Measurements from ENCODE around the gene DAB1.

Gene DAB1

DNA sequence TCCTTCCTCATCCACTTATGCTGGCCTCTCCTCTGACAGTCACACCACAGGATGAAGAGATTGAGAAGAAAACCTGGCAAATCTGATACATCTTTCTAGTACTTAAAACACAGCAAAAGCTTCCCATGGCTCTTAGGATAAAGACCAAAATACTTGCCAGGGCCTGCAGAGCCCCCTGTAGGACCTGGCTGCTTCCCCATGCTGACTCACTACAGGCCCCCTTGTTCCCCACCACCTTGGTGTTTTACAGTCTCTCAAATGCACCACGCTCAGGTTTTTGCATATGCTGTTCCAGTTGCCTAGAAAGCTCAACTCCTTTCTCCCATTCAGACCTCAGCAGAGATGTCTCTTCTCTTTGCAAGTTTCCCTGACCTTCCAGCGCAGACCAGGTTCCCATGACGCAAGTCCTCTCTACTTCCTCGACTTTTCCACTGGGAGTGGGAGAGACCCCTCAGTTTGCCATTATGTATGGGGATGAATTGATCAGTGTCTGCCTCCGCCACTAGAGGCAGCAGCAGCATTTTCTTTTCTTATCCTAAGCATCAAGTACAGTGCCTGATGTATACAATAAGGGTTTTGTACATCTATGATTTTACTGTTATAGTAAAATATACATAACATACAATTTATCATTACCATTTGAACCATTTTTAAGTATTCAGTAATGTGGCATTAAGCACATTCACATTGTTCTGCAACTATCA lies 344.3 kb downstream of the DAB1 start:
- TF ChIP-seq FOXA1 (IDR thresholded peaks at IDR 0.05): no peak
- no peak for TF ChIP-seq TARDBP (IDR thresholded peaks at IDR 0.05)
- TF ChIP-seq FOXM1 (IDR thresholded peaks at IDR 0.05; ENCODE audit: borderline replicate concordance): no peak
- ChIA-PET POLR2A (no interaction called here), CTCF (interaction anchor here (0.6 kb wide), 1 partner anchor 238 kb away, joined by 3 read pairs; no protein-coding TSS in a partner anchor)
- peak; percentile 43 for DNase-seq (ENCODE audit: extremely low spot score)

DNA sequence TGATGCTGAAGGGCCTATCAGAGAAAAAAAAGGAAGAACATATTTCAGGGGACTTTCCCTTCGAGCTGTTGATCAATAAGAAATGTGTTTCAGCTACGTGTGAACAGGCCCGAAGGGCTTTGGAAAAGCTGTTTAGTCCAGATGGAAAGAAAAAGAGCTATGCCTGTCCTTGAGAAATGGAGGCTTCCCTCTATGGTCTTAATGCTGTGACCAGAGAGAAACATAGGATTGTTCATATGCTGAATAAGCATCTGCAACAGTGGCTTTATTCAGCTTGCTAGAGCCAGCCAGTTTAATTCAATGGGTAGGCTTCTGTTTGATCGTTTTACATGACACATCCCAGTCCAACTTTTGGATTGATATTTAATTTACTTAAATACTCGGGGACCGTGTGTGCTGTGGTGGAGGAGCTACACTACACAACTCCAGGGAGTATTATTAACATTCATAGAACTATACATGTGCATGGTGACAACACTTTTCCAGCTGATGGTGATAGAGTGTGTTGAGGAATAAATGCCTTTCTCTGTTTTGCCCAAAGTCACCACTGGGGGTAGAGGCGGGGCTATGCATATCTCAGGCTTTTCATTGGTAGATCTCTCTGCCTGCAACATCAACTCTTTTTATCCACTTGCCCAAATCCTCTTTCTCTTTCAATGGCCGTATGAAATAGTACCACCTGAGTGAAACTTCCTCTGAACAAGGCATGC lies 351.3 kb downstream of the DAB1 start:
- TF ChIP-seq, protein P1, sequence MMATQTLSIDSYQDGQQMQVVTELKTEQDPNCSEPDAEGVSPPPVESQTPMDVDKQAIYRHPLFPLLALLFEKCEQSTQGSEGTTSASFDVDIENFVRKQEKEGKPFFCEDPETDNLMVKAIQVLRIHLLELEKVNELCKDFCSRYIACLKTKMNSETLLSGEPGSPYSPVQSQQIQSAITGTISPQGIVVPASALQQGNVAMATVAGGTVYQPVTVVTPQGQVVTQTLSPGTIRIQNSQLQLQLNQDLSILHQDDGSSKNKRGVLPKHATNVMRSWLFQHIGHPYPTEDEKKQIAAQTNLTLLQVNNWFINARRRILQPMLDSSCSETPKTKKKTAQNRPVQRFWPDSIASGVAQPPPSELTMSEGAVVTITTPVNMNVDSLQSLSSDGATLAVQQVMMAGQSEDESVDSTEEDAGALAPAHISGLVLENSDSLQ (IDR thresholded peaks at IDR 0.05): peak; percentile 59
- no peak for TF ChIP-seq FOXM1 (IDR thresholded peaks at IDR 0.05; ENCODE audit: borderline replicate concordance)
- no peak for TF ChIP-seq HDGF (IDR thresholded peaks at IDR 0.05; ENCODE audit: borderline replicate concordance)
- TF ChIP-seq ARNT (IDR thresholded peaks at IDR 0.05): no peak
- POLR2A ChIA-PET: no interaction called here
- CTCF ChIA-PET: no interaction called here
- DNase-seq (ENCODE audit: extremely low spot score): peak; percentile 55

DNA sequence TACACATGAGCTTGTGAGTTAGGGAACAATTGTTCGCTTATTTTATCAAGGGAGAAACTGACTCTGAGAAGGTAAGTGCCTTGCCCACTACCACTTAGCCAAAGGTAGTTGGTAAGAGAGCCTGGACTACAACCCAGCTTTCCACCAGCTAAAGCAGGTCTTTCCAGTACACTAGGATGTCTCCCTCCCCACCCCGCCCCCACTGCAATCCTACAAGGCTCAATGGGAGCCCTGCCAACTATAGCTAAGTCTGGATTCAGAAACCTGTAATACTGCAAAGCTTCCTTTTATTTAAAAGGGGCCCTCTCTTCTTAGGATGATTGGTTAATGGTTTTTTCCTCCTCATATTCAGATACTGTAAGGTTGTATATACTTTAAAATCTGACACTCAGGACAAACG lies 356.0 kb downstream of the DAB1 start:
- TF ChIP-seq SP1 (IDR thresholded peaks at IDR 0.05) (no peak), CTBP1 (IDR thresholded peaks at IDR 0.05; ENCODE audit: borderline replicate concordance) (no peak), SUZ12 (IDR thresholded peaks at IDR 0.05) (no peak), ARNT (IDR thresholded peaks at IDR 0.05) (no peak), NFRKB (IDR thresholded peaks at IDR 0.05) (no peak), TARDBP (IDR thresholded peaks at IDR 0.05) (no peak), L3MBTL2 (conservative IDR thresholded peaks at IDR 0.05) (no peak), HDGF (IDR thresholded peaks at IDR 0.05; ENCODE audit: borderline replicate concordance) (no peak), ZNF384 (IDR thresholded peaks at IDR 0.05) (no peak), FOXM1 (IDR thresholded peaks at IDR 0.05; ENCODE audit: borderline replicate concordance) (no peak), BHLHE40 (IDR thresholded peaks at IDR 0.05; ENCODE audit: borderline replicate concordance) (no peak), LEF1 (IDR thresholded peaks at IDR 0.05; ENCODE audit: borderline replicate concordance) (no peak), FOXA1 (IDR thresholded peaks at IDR 0.05) (no peak), FOXK2 (IDR thresholded peaks at IDR 0.05) (no peak), ELF4 (IDR thresholded peaks at IDR 0.05) (no peak)
- TF ChIP-seq, protein P1 (IDR thresholded peaks at IDR 0.05): no peak
- DNase-seq (ENCODE audit: extremely low spot score): no peak
- ChIA-PET CTCF (no interaction called here), POLR2A (no interaction called here)

DNA sequence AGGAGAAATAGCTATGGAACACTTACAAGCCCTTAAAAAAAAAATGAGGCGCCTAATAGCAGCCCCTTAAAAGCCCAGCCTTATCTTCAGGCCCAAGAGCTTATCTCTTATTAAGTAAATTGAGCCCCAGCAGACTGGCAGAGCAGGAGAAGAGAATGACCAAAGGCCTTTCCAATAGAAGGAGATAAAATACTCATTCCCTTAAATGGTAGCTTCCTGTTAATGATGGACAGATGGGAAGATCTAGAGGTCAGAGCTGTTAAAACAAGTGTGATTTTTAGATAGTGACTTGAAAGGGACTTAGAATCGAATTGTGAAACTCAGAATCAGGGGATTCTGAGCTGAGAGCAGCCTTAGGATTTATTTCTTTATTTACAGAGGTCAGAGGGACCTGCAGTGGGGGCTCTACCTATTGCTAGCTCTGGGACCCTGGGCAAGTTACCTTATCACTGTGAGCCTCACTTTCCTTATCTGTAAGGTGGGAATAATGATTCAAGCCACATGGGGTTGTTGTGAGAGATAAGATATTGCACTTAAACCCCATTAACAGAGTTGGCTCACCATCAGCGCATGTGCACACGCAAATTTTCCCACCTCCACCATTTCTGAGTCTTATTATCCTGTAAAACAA lies 356.8 kb downstream of the DAB1 start:
- no peak for DNase-seq (ENCODE audit: extremely low spot score)
- TF ChIP-seq ARNT (IDR thresholded peaks at IDR 0.05) (no peak), FOXA1 (IDR thresholded peaks at IDR 0.05) (no peak), ZNF384 (IDR thresholded peaks at IDR 0.05) (no peak), SUZ12 (IDR thresholded peaks at IDR 0.05) (no peak), HDGF (IDR thresholded peaks at IDR 0.05; ENCODE audit: borderline replicate concordance) (no peak), ELF4 (IDR thresholded peaks at IDR 0.05) (no peak), NFRKB (IDR thresholded peaks at IDR 0.05) (no peak), TARDBP (IDR thresholded peaks at IDR 0.05) (no peak), LEF1 (IDR thresholded peaks at IDR 0.05; ENCODE audit: borderline replicate concordance) (no peak), FOXM1 (IDR thresholded peaks at IDR 0.05; ENCODE audit: borderline replicate concordance) (no peak), CTBP1 (IDR thresholded peaks at IDR 0.05; ENCODE audit: borderline replicate concordance) (no peak), FOXK2 (IDR thresholded peaks at IDR 0.05) (no peak), L3MBTL2 (conservative IDR thresholded peaks at IDR 0.05) (no peak)
- TF ChIP-seq, protein P1 (IDR thresholded peaks at IDR 0.05): no peak
- POLR2A ChIA-PET: no interaction called here
- CTCF ChIA-PET: no interaction called here

DNA sequence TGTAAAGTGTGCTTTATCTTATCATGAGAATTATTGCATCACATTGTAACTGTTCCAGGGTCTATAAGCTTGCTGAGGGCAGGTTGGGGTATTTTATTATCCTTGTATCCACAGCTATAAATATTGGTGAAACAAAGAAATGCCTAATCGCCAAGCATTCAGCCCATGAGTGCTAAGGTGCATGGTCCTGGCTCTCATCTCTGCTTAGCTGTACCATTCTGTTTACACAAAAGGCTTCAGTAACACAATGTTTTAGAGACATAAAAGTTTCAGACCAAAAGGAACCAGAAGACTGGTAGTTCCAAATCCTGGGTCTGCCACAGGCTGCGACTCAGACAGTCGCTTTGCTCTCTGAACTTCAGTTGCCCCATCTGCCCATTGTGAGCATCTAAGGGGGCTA lies 358.4 kb downstream of the DAB1 start:
- TF ChIP-seq L3MBTL2 (conservative IDR thresholded peaks at IDR 0.05) (no peak), HDGF (IDR thresholded peaks at IDR 0.05; ENCODE audit: borderline replicate concordance) (no peak)
- TF ChIP-seq, protein P1 (IDR thresholded peaks at IDR 0.05): no peak
- no peak for DNase-seq (ENCODE audit: extremely low spot score)
- CTCF ChIA-PET: no interaction called here
- POLR2A ChIA-PET: no interaction called here
